Liver (tissue), 9 donors: Measurements from ENCODE around the gene PTPRD. TPM values are rescaled to one million over a fixed set of nuclear protein-coding genes. Genes with fewer than 3 reads are reported as not detected.

Experiments used
- DNase-seq: peaks from one replicate; pipeline ENCODE4 v3.0.0-alpha.2; 2017; ENCODE audit warnings: low spot score
- H3K27ac ChIP-seq, 2 donors: one replicate each; pipeline ENCODE4 v1.7.0; 2013; ENCODE audit warnings: inconsistent platforms in 2 of 2, low read length in 2 of 2, control low read depth in 1 of 2, low read depth in 1 of 2, mild to moderate bottlenecking in 1 of 2
- H3K27me3 ChIP-seq, 4 donors: one replicate each; pipeline versions ENCODE4 v1.6.1 to v1.7.0; 2013; ENCODE audit warnings: low read length in 3 of 4, inconsistent platforms in 1 of 4, mild to moderate bottlenecking in 1 of 4, moderate library complexity in 1 of 4; ENCODE audit not compliant: control insufficient read depth in 4 of 4, insufficient read depth in 4 of 4
- H3K36me3 ChIP-seq, 4 donors: one replicate each; pipeline versions ENCODE4 v1.6.1 to v1.7.0; 2013; ENCODE audit warnings: low read length in 3 of 4, mild to moderate bottlenecking in 3 of 4, low read depth in 1 of 4, moderate library complexity in 1 of 4; ENCODE audit not compliant: control insufficient read depth in 4 of 4, insufficient read depth in 3 of 4
- H3K4me1 ChIP-seq, 4 donors: one replicate each; pipeline versions ENCODE4 v1.6.1 to v1.7.0; 2013; ENCODE audit warnings: low read length in 3 of 4, mild to moderate bottlenecking in 3 of 4, moderate library complexity in 1 of 4; ENCODE audit not compliant: control insufficient read depth in 4 of 4, insufficient read depth in 4 of 4
- H3K4me3 ChIP-seq, 3 donors: one replicate each; pipeline versions ENCODE4 v1.6.1 to v1.7.0; 2013; ENCODE audit warnings: low read length in 3 of 3, control low read depth in 1 of 3, low read depth in 1 of 3, mild to moderate bottlenecking in 1 of 3
- H3K9ac ChIP-seq, 2 donors: one replicate each; pipeline ENCODE4 v1.7.0; 2013; ENCODE audit warnings: low read length in 2 of 2, mild to moderate bottlenecking in 2 of 2, moderate library complexity in 2 of 2, control low read depth in 1 of 2, low read depth in 1 of 2
- H3K9me3 ChIP-seq, 4 donors: one replicate each; pipeline versions ENCODE4 v1.6.1 to v1.7.0; 2013; ENCODE audit warnings: low read length in 3 of 4; ENCODE audit not compliant: control insufficient read depth in 4 of 4
- ATF3 ChIP-seq: IDR thresholded peaks from 2 replicates; pipeline ENCODE4 v1.6.1; 2016; ENCODE audit warnings: antibody characterized with exemption
- EGR1 ChIP-seq, 2 donors: IDR thresholded peaks; 2 replicates each; pipeline ENCODE4 v1.6.1; 2016 to 2018; ENCODE audit warnings: antibody characterized with exemption in 2 of 2, low read depth in 2 of 2
- FOXA1 ChIP-seq: IDR thresholded peaks from 2 replicates; pipeline ENCODE4 v1.6.1; 2016; ENCODE audit warnings: antibody characterized with exemption
- FOXA2 ChIP-seq: IDR thresholded peaks from 2 replicates; pipeline ENCODE4 v1.6.1; 2016; ENCODE audit warnings: antibody characterized with exemption
- GABPA ChIP-seq, 2 donors: IDR thresholded peaks in 1 of 2; conservative IDR thresholded peaks in 1 of 2; 2 replicates each; pipeline ENCODE4 v1.6.1; 2016; ENCODE audit warnings: antibody characterized with exemption in 2 of 2, mild to moderate bottlenecking in 1 of 2, moderate library complexity in 1 of 2
- HNF4A ChIP-seq, 2 donors: conservative IDR thresholded peaks; 2 replicates each; pipeline ENCODE4 v1.6.1; 2016; ENCODE audit warnings: antibody characterized with exemption in 2 of 2, mild to moderate bottlenecking in 2 of 2
- HNF4G ChIP-seq: IDR thresholded peaks from 2 replicates; pipeline ENCODE4 v1.6.1; 2016; ENCODE audit warnings: antibody characterized with exemption
- JUND ChIP-seq, 2 donors: IDR thresholded peaks; 2 replicates each; pipeline ENCODE4 v1.6.1; 2016; ENCODE audit warnings: antibody characterized with exemption in 2 of 2
- MAX ChIP-seq: IDR thresholded peaks from 2 replicates; pipeline ENCODE4 v1.6.1; 2016; ENCODE audit warnings: antibody characterized with exemption
- NR2F2 ChIP-seq: IDR thresholded peaks from 2 replicates; pipeline ENCODE4 v1.6.1; 2016; ENCODE audit warnings: antibody characterized with exemption
- REST ChIP-seq: IDR thresholded peaks from 2 replicates; pipeline ENCODE4 v1.6.1; 2016; ENCODE audit warnings: antibody characterized with exemption, mild to moderate bottlenecking
- RXRA ChIP-seq, 2 donors: IDR thresholded peaks; 2 replicates each; pipeline ENCODE4 v1.6.1; 2017 to 2018; ENCODE audit warnings: antibody characterized with exemption in 2 of 2, mild to moderate bottlenecking in 1 of 2
- SP1 ChIP-seq: IDR thresholded peaks from 2 replicates; pipeline ENCODE4 v1.6.1; 2018; ENCODE audit warnings: antibody characterized with exemption, mild to moderate bottlenecking
- TAF1 ChIP-seq: conservative IDR thresholded peaks from 2 replicates; pipeline ENCODE4 v1.6.1; 2016; ENCODE audit warnings: antibody characterized with exemption, mild to moderate bottlenecking
- YY1 ChIP-seq: IDR thresholded peaks from 2 replicates; pipeline ENCODE4 v1.6.1; 2016; ENCODE audit warnings: antibody characterized with exemption, mild to moderate bottlenecking
- ZBTB33 ChIP-seq: IDR thresholded peaks from 2 replicates; pipeline ENCODE4 v1.6.1; 2016; ENCODE audit warnings: antibody characterized with exemption
- WGBS: extraction: QIAGEN DNeasy Blood & Tissue Kit; methylation state at CpG from one replicate; pipeline ENCODE4 v1.1.7; 2013; 5-methylcytosine and 5-hydroxymethylcytosine counted together
- polyA plus RNA-seq, 2 donors: library from polyadenylated mRNA; stranded (reverse) in 1 of 2; unstranded in 1 of 2; fragments of 200-250 nt in 1 of 2; fragments of >200 nt in 1 of 2; fragmentation: Nextera tagmentation in 1 of 2; extraction: Ambion mirVana in 1 of 2; gene quantifications; one replicate each; pipeline versions ENCODE4 v1.2.1 to v1.2.3, GENCODE V29; 2013 to 2015
- total RNA-seq, 2 donors: library from RNA; depleted of rRNA; stranded (reverse); fragments of >200 nt; gene quantifications; one replicate each; pipeline ENCODE4 v1.2.3, GENCODE V29; 2014
- donor health status: healthy.
- donor health status: healthy.
- donor health status: healthy.
- donor health status: healthy.
- donor health status: healthy.

The PTPRD gene
- total and polyA plus RNA-seq, 4 donors: 0.78 to 34.2 (median 4.7) TPM

GRCh38 chr9:8693464-8693863 is 1919.3 kb downstream of the PTPRD start:
- Histone ChIP-seq H3K9ac (no peak overlapping the region), H3K4me1 (no peaks in the 10 kb centered on the region), H3K36me3 (no peaks in the 10 kb centered on the region), H3K27me3 (no peaks in the 10 kb centered on the region), H3K9me3 (no peaks in the 10 kb centered on the region), H3K4me3 (no peak overlapping the region), H3K27ac (no peak overlapping the region)
- 88% methylated on average over 6 of the region's 6 CpGs for WGBS
- DNase-seq: no peak
- TF ChIP-seq MAX (no peak), SP1 (no peak), TAF1 (no peak), REST (no peak), YY1 (no peak), JUND (IDR thresholded peaks at IDR 0.05) (no peak)

GRCh38 chr9:8686516-8686915 is 1926.3 kb downstream of the PTPRD start:
- Histone ChIP-seq H3K9ac (no peak overlapping the region), H3K27me3 (no peaks in the 10 kb centered on the region), H3K27ac (no peak overlapping the region), H3K9me3 (no peaks in the 10 kb centered on the region), H3K4me3 (no peak overlapping the region), H3K4me1 (no peaks in the 10 kb centered on the region), H3K36me3 (no peaks in the 10 kb centered on the region)
- DNase-seq: no peak
- WGBS: 88% methylated on average over 2 of the region's 2 CpGs
- TF ChIP-seq FOXA2: no peak
- TF ChIP-seq HNF4G: no peak
- no peak for TF ChIP-seq GABPA (IDR thresholded peaks at IDR 0.05 in 1 of 2, conservative IDR thresholded peaks at IDR 0.05 in 1 of 2)
- TF ChIP-seq TAF1: no peak
- TF ChIP-seq RXRA (IDR thresholded peaks at IDR 0.05): no peak
- TF ChIP-seq ATF3: no peak
- no peak for TF ChIP-seq HNF4A (conservative IDR thresholded peaks at IDR 0.05)
- no peak for TF ChIP-seq FOXA1
- TF ChIP-seq NR2F2: no peak
- TF ChIP-seq EGR1 (IDR thresholded peaks at IDR 0.05; ENCODE audit: low read depth in 2 of 2): no peak

GRCh38 chr9:8685825-8686224 is 1927.0 kb downstream of the PTPRD start:
- H3K27me3 ChIP-seq: no peaks in the 10 kb centered on the region
- no peak for DNase-seq
- no peaks in the 10 kb centered on the region for H3K36me3 ChIP-seq
- H3K4me3 ChIP-seq: no peak overlapping the region
- 82% methylated on average over 3 of the region's 3 CpGs for WGBS
- H3K4me1 ChIP-seq: no peaks in the 10 kb centered on the region
- H3K9me3 ChIP-seq: no peaks in the 10 kb centered on the region
- TF ChIP-seq ZBTB33: no peak
- TF ChIP-seq EGR1 (IDR thresholded peaks at IDR 0.05; ENCODE audit: low read depth in 2 of 2): no peak
- no peak for TF ChIP-seq SP1
- no peak for TF ChIP-seq HNF4A (conservative IDR thresholded peaks at IDR 0.05)
- no peak for TF ChIP-seq HNF4G
- TF ChIP-seq NR2F2: no peak
- TF ChIP-seq TAF1: no peak
- no peak for TF ChIP-seq FOXA1
- TF ChIP-seq FOXA2: no peak
- no peak for TF ChIP-seq ATF3
- H3K9ac ChIP-seq: no peak overlapping the region
- H3K27ac ChIP-seq: no peak overlapping the region
